Peyer's patch (tissue), 4 donors: ENCODE results near the gene USP10.

ENCODE experiments used
- POLR2A ChIP-seq, 2 donors: fragments of 450-650 bp; IDR thresholded peaks; one replicate each; pipeline ENCODE4 v1.5.1; 2017; ENCODE audit warnings: antibody characterized with exemption in 2 of 2, mild to moderate bottlenecking in 2 of 2, moderate library complexity in 2 of 2
- TF ChIP-seq, protein P1 (sequence below), 6 experiments: fragments of 450-650 bp in 4 of 6; fragments of 200-600 bp in 2 of 6; sonication (generic) in 1 of 6; IDR thresholded peaks; one replicate each; pipeline ENCODE4 v1.5.1; 2017 to 2019; ENCODE audit warnings: antibody characterized with exemption in 6 of 6, mild to moderate bottlenecking in 3 of 6, moderate library complexity in 1 of 6

DNA sequence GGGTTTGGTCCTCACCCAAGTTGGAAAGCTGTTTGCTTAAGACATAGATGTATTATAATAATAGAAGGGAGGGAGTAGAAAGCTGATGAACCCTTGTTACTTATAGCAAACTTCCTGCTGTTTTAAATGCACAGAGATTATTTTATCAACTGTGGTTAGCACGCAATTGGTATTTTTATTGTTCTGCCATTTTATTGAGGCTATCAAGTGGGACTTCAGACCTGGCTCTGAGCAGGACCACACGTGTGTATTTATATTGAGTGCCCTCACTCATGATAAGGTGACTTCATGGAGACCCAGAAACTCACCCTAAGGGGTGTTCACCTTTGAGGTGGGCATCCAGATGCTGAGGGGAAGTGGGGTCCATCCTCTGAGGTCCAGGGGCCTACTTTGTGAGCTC is 34.4 kb upstream of the USP10 start:
- TF ChIP-seq, protein P1, sequence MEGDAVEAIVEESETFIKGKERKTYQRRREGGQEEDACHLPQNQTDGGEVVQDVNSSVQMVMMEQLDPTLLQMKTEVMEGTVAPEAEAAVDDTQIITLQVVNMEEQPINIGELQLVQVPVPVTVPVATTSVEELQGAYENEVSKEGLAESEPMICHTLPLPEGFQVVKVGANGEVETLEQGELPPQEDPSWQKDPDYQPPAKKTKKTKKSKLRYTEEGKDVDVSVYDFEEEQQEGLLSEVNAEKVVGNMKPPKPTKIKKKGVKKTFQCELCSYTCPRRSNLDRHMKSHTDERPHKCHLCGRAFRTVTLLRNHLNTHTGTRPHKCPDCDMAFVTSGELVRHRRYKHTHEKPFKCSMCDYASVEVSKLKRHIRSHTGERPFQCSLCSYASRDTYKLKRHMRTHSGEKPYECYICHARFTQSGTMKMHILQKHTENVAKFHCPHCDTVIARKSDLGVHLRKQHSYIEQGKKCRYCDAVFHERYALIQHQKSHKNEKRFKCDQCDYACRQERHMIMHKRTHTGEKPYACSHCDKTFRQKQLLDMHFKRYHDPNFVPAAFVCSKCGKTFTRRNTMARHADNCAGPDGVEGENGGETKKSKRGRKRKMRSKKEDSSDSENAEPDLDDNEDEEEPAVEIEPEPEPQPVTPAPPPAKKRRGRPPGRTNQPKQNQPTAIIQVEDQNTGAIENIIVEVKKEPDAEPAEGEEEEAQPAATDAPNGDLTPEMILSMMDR (IDR thresholded peaks at IDR 0.05) = no peak
- no peak for TF ChIP-seq POLR2A (IDR thresholded peaks at IDR 0.05)
